ENCODE data around the gene SERPINE3.

GRCh38 chr13:51321836-51322235 lies 17.7 kb upstream of the SERPINE3 start:
- TF ChIP-seq EP300 (IDR thresholded peaks at IDR 0.05): no peak
- TF ChIP-seq CTCF (IDR thresholded peaks at IDR 0.05): no peak
- TF ChIP-seq POLR2A (IDR thresholded peaks at IDR 0.05): no peak
